H54 (cell line): ENCODE data around the gene ZNF367.

ENCODE experiments used
- DNase-seq: peaks from one replicate; pipeline ENCODE4 v3.0.0; 2011; ENCODE audit warnings: low spot score, mixed read lengths; ENCODE audit not compliant: insufficient read length
- FAIRE-seq: peaks from 3 replicates; lab custom pipeline; 2011; peaks lifted over from hg19 to GRCh38; lab: Jason Lieb, UNC
- POLR2A ChIP-seq: IDR thresholded peaks from 2 replicates; pipeline ENCODE4 v1.6.1; 2011; ENCODE audit warnings: low read depth, mild to moderate bottlenecking, low read length

ZNF367 gene

DNA sequence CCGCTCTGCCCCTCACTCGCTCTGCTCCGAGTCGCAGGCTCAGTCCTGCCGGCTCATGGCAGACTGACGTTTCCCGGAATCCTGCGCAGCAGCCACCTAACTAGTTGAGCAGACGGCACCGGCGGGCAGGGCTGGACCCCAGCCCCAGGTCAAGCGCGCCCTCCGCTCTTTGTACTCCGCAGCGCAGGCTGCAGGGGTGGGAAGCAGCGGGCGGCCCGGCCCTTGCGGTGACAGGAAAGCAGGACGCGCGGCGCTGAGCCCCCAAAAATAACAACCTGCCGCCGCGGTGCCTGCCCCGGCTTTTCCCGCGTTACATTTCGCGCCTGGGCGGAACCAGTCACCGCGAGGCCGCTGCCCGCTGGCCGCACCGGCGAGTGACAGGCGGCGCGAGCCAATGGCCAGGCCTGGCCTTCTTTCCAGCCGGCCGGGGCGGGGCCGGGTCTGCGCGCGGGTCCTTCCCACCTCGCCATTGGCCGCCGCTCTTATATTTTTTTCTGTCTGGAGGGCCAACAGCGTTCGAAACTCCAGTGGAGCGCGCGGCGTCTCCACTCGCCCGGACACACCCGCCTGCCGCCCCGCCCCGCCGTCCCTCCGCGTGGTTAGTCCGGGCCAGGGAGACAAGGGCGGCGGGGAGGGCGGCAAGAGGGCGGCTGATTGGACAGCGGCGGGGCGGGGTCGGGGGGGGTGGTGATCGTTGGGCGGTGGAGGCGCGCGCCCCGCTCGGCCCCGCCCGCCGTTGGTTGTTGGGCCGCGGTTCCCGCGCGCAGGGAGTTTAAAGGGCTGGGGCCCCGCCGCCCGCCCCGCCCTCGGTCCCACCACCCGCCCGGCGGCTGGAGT is at the start of gene ZNF367:
TSS of gene ZNF367 (minus strand) at position 288 of the 837 bp plus-strand sequence. CDS start 338 bp downstream, outside the sequence.
- peak; percentile 97 for DNase-seq
- peak; percentile 66 for TF ChIP-seq POLR2A
- FAIRE-seq, result peak; percentile 50

DNA sequence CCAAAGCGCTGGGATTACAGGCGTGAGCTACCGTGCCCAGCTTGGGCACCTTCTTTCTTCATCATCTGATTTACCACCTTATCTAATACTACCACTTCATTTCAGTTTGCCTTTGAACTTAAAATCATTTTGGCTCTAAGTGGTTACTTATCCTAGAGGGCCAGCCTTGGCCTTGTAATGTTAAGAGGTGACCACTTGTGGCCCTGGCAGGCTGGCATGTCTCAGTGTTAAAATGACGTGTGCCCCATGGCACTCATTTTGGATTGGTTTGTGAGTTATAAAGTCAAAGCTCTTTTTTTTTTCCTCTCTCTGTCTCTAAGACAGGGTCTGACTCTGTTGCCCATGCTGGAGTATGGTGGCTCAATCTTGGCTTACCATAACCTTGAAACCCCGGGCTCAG is 49.6 kb upstream of the ZNF367 start:
- TF ChIP-seq POLR2A, result no peak
- DNase-seq, result no peak
- no peak for FAIRE-seq

DNA sequence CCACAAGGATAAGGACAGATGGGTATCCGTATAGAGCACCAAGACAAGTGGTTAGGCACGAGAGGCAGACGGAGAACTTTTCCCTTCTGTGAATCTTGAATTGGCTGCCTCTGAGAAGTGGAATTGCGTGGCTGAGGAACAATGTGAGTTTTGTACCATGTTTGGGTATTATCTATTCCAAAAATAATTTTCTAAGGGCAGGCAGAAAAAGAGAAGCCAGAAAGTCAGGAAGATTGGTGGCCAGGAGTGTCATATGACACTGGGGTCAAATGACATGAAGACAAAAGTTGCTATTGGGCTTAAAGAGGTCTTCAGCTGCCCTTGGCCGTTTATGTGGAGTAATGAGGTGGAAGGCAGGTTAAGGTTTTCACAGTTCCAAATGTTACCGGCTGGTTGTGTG is 46.3 kb upstream of the ZNF367 start:
- no peak for TF ChIP-seq POLR2A
- DNase-seq (no peak), FAIRE-seq (peak; percentile 23)

DNA sequence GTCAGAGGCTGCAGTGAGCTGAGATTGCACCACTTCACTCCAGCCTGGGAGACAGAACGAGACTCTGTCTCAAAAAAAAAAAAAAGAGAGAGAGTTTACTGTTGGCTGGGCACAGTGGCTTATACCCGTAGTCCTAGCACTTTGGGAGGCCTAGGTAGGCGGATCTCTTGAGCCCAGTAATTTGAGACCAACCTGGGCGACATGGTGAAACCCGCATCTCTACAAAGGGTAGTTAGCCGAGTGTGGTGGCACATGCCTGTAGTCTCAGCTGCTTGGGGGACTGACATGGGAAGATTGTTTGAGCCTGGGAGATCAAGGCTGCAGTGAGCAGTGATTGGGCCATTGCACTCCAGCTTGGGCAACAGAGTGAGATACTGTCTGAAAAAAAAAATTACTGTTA is 44.4 kb upstream of the ZNF367 start:
- TF ChIP-seq POLR2A, result no peak

DNA sequence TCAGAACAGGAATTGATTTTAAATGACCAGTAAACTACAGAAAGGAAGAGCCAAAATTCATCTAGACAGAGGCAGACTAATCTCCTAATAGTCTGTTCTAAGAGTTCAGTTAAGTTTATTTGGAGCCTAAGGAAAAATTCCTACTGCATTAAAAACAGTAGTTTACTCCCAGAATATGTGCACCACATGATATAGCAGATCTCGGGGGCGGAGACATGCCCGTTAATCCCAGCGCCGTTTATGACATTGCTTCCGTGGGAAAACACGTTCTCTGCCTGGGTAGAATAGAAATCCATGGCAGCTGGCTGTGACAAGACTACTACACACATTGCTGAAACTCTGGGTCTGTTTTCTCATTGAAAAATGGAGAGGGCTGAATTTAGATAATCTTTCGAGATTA is 43.2 kb upstream of the ZNF367 start:
- no peak for TF ChIP-seq POLR2A
- no peak for DNase-seq
- no peak for FAIRE-seq

More for the DNA sequence above, 44.4 kb upstream of the ZNF367 start:
- no peak for FAIRE-seq
- DNase-seq, result no peak

DNA sequence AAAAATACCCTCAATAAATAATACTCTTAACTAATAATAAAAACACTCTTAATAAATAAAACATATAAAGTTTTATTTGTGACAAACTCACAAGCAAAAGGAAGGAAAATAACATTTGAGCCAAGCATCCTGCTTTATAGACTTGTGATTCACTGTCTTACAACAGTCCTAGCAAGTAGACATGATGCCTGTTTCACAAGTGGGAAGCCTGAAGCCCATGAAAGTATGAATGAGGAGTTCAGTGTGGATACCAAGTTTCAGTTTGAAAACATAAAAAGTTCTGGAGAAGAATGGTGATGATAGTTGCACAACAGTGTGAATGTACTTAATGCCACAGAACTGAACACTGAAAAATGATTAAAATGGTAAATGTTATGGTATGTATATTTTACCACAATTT is 42.7 kb upstream of the ZNF367 start:
- FAIRE-seq (peak; percentile 66), DNase-seq (no peak)
- TF ChIP-seq POLR2A, result no peak

DNA sequence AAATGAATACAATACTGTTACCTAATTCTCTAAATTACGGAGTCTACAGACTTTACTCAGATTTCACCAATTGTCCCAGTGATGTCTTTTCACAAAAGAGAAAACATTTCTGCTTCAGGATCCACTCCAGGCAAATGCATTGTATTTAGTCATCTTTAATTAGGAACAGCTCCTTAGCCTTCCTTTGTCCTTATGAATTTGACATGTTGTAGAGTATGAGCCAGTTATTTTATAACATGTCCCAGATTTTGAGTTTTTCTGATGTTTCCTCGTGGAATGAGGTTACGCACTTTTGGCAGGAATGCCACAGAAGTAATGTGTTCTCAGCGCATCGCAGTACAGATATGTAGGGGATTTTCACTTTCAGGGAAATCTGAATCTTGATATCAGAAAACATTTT is 42.3 kb upstream of the ZNF367 start:
- FAIRE-seq, result peak; percentile 75
- no peak for DNase-seq

DNA sequence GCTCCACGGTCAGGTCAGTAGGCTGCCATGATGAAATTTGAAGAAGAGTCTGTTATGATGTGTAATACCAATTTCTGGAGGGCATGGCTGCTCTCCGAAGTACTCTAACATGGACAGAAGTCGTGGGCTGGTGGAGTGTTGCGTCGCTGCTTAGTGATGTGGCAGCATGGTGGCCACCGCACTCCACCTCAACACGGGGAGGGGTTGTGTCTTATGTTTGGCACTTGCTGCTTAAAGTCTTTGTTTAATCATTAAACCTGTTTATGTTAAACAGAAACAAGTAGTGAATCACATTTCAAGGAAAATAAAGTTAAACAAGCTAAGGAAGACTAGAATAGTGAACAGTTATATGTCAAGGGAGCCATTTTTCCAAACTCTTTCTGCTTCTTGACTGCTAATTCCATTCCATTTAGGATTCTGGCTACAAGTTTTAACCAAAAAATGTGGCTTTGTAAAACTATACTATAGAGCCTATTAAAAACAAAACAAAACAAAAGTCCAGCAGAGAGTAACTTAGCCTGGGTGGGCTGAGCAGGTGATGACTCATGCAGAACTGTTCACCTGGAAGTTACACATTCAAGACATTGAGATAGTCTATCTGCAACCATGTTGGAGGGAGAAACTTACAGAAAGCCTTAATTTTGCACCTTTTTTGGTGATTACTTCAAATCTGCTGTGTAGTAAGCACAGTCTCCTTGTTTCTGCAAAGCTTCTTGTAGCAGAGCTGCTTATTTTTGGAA is 41.3 kb upstream of the ZNF367 start:
- DNase-seq, result no peak
- FAIRE-seq, result peak; percentile 70
- no peak for TF ChIP-seq POLR2A

More for the DNA sequence above, 42.3 kb upstream of the ZNF367 start:
- no peak for TF ChIP-seq POLR2A

DNA sequence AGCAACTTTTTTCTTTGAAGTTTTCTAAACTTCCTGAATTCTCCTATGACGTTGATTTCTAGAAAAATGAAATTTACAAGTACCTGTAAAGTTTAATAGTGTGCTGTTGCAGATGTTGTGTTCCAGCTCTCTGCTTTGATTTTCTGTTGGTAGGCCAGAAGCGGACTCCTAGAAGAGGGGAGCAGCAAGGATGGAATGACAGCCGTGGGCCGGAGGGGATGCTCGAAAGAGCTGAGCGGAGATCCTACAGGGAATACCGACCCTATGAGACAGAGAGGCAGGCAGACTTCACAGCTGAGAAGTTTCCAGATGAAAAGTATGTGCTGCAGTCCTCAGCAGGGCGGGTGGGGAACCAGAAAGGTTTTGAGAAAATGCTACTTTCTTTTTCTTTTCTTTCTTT is 40.1 kb upstream of the ZNF367 start:
- no peak for FAIRE-seq
- TF ChIP-seq POLR2A, result no peak
- no peak for DNase-seq

DNA sequence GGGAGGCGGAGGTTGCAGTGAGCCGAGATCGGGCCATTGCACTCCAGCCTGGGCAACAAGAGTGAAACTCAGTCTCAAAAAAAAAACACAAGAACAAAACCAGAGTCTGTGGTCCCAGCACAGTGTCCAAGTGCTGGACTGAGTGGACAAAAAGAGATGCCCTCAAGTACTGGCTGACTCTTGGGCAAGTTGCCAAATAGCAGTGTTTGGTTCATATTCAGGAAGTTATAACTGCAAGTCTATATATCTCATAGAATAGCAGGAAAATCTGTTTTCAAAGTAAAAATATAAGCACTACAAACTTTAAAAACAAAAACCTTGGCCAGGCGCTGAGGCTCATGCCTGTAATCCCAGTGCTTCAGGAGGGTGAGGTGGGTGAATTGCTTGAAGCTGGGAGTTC is 39.1 kb upstream of the ZNF367 start:
- DNase-seq (no peak), FAIRE-seq (peak; percentile 80)
- no peak for TF ChIP-seq POLR2A

DNA sequence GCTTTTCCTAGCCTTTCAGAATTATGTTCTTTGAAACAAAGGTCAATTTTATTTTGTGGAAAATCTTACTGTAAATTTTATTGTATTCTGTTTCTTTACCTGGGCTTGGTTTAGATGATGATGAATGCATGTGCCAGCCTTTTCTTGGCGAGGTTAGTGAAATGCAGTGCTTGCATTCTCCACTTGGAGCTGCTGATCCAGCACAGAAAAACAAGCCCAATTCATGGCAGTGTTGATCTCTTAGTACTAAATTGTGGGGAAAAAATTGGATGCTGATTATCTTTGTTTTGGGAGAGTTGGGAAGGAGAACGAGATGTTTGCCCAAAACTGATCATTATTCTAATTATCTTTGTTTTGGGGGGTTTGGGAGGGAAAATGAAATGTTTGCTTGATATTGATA is 35.5 kb upstream of the ZNF367 start:
- no peak for TF ChIP-seq POLR2A
- DNase-seq (peak; percentile 80), FAIRE-seq (peak; percentile 82)

DNA sequence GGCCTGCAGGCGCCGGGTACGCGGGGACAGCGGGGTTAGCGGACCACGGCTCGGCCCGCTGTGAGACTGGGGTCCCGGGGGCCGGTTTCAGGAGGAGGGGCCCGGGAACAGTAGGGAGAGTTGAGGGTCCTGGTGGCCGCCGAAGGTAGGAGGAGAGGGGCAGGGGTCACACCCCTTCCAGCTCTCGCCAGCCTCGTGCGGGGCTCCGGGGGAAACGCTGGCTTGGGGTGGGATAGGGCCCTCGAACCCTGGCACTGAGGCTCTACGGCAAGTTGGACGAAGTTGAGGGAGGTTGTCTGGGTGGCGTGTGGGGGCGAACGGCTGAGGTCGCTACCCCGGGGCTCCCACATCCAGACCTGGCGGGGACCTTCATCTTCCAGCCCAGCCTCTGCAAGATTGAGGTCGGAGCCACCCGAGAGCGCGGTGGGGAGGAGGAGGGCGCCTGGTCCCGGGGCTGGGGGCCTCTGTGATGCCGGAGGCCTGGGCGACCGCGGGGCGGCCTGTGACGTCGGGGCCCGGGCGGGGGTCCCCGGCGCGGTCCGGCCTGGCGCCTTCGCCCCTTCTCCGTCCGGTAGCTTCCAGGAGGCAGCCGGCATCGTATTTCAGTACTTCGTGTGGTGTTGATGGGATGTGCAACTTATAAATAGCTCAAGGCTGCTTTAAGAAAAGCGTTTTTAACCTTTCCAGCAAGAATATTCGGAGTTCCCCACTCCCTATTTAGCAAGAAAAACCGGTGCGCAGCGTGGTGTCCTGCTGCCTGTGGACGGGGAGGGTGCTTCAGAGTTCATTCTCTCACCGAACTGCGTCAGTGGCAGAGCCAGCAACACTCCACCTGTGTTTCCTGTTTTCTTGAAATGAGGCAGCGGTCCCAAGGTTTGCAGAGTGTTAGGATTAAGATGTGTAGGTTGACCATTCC is 32.7 kb upstream of the ZNF367 start:
- FAIRE-seq (peak; percentile 78), DNase-seq (peak; percentile 70)
- no peak for TF ChIP-seq POLR2A

DNA sequence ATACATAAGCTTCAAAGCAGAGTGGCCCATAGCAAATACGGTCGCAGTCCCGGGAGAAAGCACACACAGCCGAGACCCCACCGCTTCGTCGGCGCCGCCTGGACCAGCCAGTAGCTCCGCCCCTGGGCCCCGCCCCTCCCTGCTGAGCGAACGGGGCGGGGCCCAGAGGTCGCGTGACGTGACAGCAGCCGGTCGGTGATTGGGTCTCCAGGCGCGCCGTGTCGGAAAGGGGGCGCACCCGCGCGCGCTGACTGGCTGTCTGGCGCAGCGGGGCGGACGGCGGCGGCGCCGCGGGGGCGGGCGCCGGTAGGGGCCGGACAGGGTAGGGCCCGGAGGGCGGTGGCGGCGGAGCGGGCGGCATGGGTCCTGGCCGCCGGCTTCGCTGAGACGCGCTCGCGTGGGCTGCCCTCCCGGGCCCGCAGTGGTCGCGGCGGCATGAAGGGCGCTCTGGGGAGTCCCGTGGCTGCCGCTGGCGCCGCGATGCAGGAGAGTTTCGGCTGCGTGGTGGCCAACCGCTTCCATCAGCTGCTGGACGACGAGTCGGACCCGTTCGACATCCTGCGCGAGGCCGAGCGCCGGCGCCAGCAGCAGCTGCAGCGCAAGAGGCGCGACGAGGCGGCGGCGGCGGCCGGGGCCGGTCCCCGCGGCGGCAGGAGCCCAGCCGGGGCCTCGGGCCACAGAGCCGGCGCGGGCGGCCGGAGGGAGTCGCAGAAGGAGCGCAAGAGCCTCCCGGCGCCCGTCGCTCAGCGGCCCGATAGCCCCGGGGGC is 31.9 kb upstream of the ZNF367 start, which contains the start of gene HABP4:
TSS of gene HABP4 (plus strand) at position 325 of the 768 bp plus-strand sequence. CDS start at position 436, 111 bp downstream.
- FAIRE-seq (peak; percentile 90), DNase-seq (peak; percentile 99)
- TF ChIP-seq POLR2A, result peak; percentile 96

DNA sequence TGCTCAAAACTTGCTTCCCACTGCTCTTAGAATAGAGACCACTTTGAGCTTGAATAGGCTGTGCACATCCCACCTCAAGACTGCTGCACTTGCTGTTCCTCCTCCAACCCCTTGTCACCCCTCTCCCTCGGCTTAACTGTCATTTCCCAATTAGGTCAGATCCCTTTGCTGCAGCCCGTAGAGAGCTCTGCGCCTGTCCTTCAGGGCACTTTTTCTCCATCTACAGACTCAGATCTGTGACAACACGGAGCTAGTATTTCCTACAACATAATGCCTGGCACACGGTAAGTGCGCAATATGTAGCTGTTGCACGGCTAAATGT is 31.3 kb upstream of the ZNF367 start:
- DNase-seq (peak; percentile 62), FAIRE-seq (no peak)
- TF ChIP-seq POLR2A, result no peak
